HepG2 (cell line): ENCODE results near the gene ZFHX3. TPM values are rescaled to one million over a fixed set of nuclear protein-coding genes. Genes with fewer than 3 reads are reported as not detected.
A peak's percentile ranks its signal among the peaks of the same experiment; 100 is the strongest.

Source experiments
- ATF3 ChIP-seq: sonication (generic); formaldehyde crosslinking; IDR thresholded peaks from 2 replicates; pipeline ENCODE4 v1.4.0; 2020; ENCODE audit warnings: missing genetic modification reagents
- HNRNPLL ChIP-seq: fragments of 200-400 bp; formaldehyde crosslinking; IDR thresholded peaks from 2 replicates; pipeline ENCODE4 v1.6.1; 2017; ENCODE audit warnings: mild to moderate bottlenecking, low read depth, low read length; ENCODE audit not compliant: poor library complexity, severe bottlenecking
- KAT7 ChIP-seq: IDR thresholded peaks from 2 replicates; pipeline ENCODE4 v1.6.1; 2018; ENCODE audit warnings: borderline replicate concordance, missing compliant biosample characterization
- MAX ChIP-seq: IDR thresholded peaks from 2 replicates; pipeline ENCODE4 v1.6.1; 2012; ENCODE audit warnings: inconsistent platforms
- RAD21 ChIP-seq: fragments of 450-650 bp; formaldehyde crosslinking; IDR thresholded peaks from 2 replicates; pipeline ENCODE4 v1.5.0; 2020; ENCODE audit warnings: mild to moderate bottlenecking
- SAFB2 ChIP-seq: sonication (generic); formaldehyde crosslinking; IDR thresholded peaks from 2 replicates; pipeline ENCODE4 v1.5.1; 2020; ENCODE audit warnings: missing genetic modification reagents, low read depth, mild to moderate bottlenecking, borderline replicate concordance
- SKI ChIP-seq: fragments of 450-650 bp; IDR thresholded peaks from one replicate; pipeline ENCODE4 v1.6.1; 2018; ENCODE audit warnings: mild to moderate bottlenecking; ENCODE audit not compliant: partially characterized antibody
- SNRNP70 ChIP-seq: fragments of 200-400 bp; formaldehyde crosslinking; IDR thresholded peaks from 2 replicates; pipeline ENCODE4 v1.6.1; 2017; ENCODE audit warnings: mild to moderate bottlenecking, low read depth, low read length, moderate library complexity
- SP1 ChIP-seq, 2 experiments: fragments of 450-650 bp in 1 of 2; sonication (generic) in 1 of 2; formaldehyde crosslinking in 1 of 2; IDR thresholded peaks; 2 replicates each; pipeline versions ENCODE4 v1.4.0 to v1.6.1; 2016 to 2020; ENCODE audit warnings: missing genetic modification reagents in 1 of 2
- TFDP2 ChIP-seq: sonication (generic); formaldehyde crosslinking; IDR thresholded peaks from 2 replicates; pipeline ENCODE4 v1.4.0; 2020; ENCODE audit warnings: missing genetic modification reagents
- ZNF10 ChIP-seq: sonication (generic); formaldehyde crosslinking; IDR thresholded peaks from 2 replicates; pipeline ENCODE4 v1.4.0; 2020; ENCODE audit warnings: mild to moderate bottlenecking, low read depth, missing genetic modification reagents, borderline replicate concordance
- ZNF230 ChIP-seq: sonication (generic); formaldehyde crosslinking; IDR thresholded peaks from 2 replicates; pipeline ENCODE4 v1.4.0; 2020; ENCODE audit warnings: mild to moderate bottlenecking, missing genetic modification reagents
- ZNF263 ChIP-seq: sonication (generic); formaldehyde crosslinking; IDR thresholded peaks from 2 replicates; pipeline ENCODE4 v1.4.0; 2020; ENCODE audit warnings: missing genetic modification reagents
- ZNF468 ChIP-seq: sonication (generic); formaldehyde crosslinking; IDR thresholded peaks from 2 replicates; pipeline ENCODE4 v1.8.0; 2022; ENCODE audit warnings: mild to moderate bottlenecking, moderate library complexity, missing genetic modification reagents
- ZNF576 ChIP-seq: sonication (generic); formaldehyde crosslinking; IDR thresholded peaks from 2 replicates; pipeline ENCODE4 v1.4.0; 2020; ENCODE audit warnings: mild to moderate bottlenecking, missing genetic modification reagents
- ZNF737 ChIP-seq: sonication (generic); formaldehyde crosslinking; IDR thresholded peaks from 2 replicates; pipeline ENCODE4 v1.5.0; 2020; ENCODE audit warnings: missing genetic modification reagents, mild to moderate bottlenecking, borderline replicate concordance
- polyA plus RNA-seq, 8 experiments: library from polyadenylated mRNA; depleted of rRNA in 3 of 8; stranded (reverse) in 7 of 8; unstranded in 1 of 8; fragments of >200 nt; fragmentation: Illumina TruSeq in 4 of 8; extraction: Trizol in 4 of 8; gene quantifications; 2 replicates each; pipeline versions ENCODE4 v1.2.1 to v1.2.3, GENCODE V29; 2011 to 2016; ENCODE audit warnings: low read depth in 4 of 8, missing spikeins in 1 of 8, mixed read lengths in 1 of 8; ENCODE audit not compliant: insufficient read depth in 1 of 8
- total RNA-seq, 5 experiments: library from RNA; depleted of rRNA; stranded (reverse); fragments of >200 nt; fragmentation: Illumina TruSeq; extraction: Trizol; gene quantifications; 2 replicates each; pipeline ENCODE4 v1.2.3, GENCODE V29; 2016; ENCODE audit warnings: low read depth in 1 of 5
- TF ChIP-seq, protein P1 (sequence below): sonication (generic); formaldehyde crosslinking; IDR thresholded peaks from 2 replicates; pipeline ENCODE4 v1.4.0; 2020; ENCODE audit warnings: mild to moderate bottlenecking, missing genetic modification reagents
- TF ChIP-seq, protein P2 (sequence below): sonication (generic); formaldehyde crosslinking; IDR thresholded peaks from 2 replicates; pipeline ENCODE4 v1.8.0; 2022; ENCODE audit warnings: low read depth, missing genetic modification reagents
- TF ChIP-seq, protein P3 (sequence below): IDR thresholded peaks from 2 replicates; pipeline ENCODE4 v1.6.1; 2018; ENCODE audit warnings: missing genetic modification reagents

The ZFHX3 gene
- total and polyA plus RNA-seq, 2 of the 13 experiments (the other 11 are each of a cell fraction or from before 2014, with no cell fraction given): 5.0 to 6.0 TPM

DNA sequence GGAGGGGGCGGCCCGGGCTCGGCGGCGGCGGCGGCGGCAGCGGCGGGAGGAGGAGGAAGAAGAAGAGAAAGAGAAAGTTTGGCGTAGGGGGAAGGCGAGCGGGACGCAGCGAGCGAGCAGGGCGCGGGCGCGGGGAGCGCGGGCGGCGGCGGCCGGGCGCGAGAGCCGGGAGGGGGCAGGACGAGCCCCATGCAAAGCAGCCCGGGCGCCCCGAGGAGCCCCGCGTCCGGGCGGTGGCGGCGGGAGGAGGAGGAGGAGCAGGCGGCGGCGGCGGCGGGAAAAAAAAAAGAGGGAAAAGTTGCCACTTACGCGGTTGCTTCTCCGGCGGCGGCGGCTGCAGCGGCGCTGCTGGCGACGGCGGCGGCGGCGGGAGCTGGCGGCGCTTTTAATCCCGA, 10.3 kb upstream of the ZFHX3 start (continued):
- TF ChIP-seq, protein P1, sequence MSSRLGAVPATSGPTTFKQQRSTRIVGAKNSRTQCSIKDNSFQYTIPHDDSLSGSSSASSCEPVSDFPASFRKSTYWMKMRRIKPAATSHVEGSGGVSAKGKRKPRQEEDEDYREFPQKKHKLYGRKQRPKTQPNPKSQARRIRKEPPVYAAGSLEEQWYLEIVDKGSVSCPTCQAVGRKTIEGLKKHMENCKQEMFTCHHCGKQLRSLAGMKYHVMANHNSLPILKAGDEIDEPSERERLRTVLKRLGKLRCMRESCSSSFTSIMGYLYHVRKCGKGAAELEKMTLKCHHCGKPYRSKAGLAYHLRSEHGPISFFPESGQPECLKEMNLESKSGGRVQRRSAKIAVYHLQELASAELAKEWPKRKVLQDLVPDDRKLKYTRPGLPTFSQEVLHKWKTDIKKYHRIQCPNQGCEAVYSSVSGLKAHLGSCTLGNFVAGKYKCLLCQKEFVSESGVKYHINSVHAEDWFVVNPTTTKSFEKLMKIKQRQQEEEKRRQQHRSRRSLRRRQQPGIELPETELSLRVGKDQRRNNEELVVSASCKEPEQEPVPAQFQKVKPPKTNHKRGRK (CRISPR knock-in tag): no peak
- TF ChIP-seq ATF3 (CRISPR knock-in tag) (no peak), SP1 (IDR thresholded peaks at IDR 0.05) (no peak), SP1 (CRISPR knock-in tag; IDR thresholded peaks at IDR 0.05) (no peak), ZNF263 (CRISPR knock-in tag) (0 out of 2 replicates have a peak, but pooled peaks have one; percentile 19), SAFB2 (CRISPR knock-in tag) (no peak), ZNF468 (CRISPR knock-in tag) (no peak), HNRNPLL (peak; percentile 32), ZNF230 (no peak), TFDP2 (CRISPR knock-in tag) (0 out of 2 replicates have a peak, but pooled peaks have one; percentile 32), ZNF10 (CRISPR knock-in tag) (no peak), SNRNP70 (no peak), ZNF737 (CRISPR knock-in tag) (no peak), KAT7 (CRISPR knock-in tag) (peak; percentile 9; the same call in 1 of the 2 replicates), RAD21 (CRISPR knock-in tag) (peak; percentile 26; the same call in 1 of the 2 replicates), SKI (peak; percentile 71), MAX (0 out of 2 replicates have a peak, but pooled peaks have one; percentile 34), ZNF576 (no peak)
- TF ChIP-seq, protein P2, sequence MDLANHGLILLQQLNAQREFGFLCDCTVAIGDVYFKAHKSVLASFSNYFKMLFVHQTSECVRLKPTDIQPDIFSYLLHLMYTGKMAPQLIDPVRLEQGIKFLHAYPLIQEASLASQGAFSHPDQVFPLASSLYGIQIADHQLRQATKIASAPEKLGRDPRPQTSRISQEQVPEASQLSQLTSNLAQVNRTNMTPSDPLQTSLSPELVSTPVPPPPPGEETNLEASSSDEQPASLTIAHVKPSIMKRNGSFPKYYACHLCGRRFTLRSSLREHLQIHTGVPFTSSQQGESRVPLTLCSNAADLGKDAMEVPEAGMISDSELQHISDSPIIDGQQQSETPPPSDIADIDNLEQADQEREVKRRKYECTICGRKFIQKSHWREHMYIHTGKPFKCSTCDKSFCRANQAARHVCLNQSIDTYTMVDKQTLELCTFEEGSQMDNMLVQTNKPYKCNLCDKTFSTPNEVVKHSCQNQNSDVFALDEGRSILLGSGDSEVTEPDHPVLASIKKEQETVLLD (CRISPR knock-in tag): peak; percentile 6; the same call in 1 of the 2 replicates
- TF ChIP-seq, protein P3, sequence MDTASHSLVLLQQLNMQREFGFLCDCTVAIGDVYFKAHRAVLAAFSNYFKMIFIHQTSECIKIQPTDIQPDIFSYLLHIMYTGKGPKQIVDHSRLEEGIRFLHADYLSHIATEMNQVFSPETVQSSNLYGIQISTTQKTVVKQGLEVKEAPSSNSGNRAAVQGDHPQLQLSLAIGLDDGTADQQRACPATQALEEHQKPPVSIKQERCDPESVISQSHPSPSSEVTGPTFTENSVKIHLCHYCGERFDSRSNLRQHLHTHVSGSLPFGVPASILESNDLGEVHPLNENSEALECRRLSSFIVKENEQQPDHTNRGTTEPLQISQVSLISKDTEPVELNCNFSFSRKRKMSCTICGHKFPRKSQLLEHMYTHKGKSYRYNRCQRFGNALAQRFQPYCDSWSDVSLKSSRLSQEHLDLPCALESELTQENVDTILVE (CRISPR knock-in tag): no peak
